Right ventricle myocardium inferior (tissue), 1 donor: Measurements from ENCODE around the gene OR10X1. TPM values are rescaled to one million over a fixed set of nuclear protein-coding genes. Genes with fewer than 3 reads are reported as not detected.

Experiments used
- ATAC-seq: fragments of 200-7000 bp; cut with Tn5 transposase; one replicate; pipeline ENCODE4 v1.9.1; 2020; ENCODE audit warnings: mild to moderate bottlenecking, moderate library complexity
- DNase-seq: peaks from one replicate; pipeline ENCODE4 v3.0.0; 2021; ENCODE audit errors: missing footprints
- intact Hi-C: fragments of 100-400 bp; cut with DNase I; formaldehyde crosslinking; loops from one replicate; pipeline ENCODE4 v1.11.0; 2022
- long read RNA-seq: library from polyadenylated mRNA; unstranded; transcript quantifications from one replicate; pipeline ENCODE4 v2.0.0, GENCODE V29; 2021
- total RNA-seq: library from RNA; stranded (reverse); fragmentation: NEBNext Ultra II Directional; extraction: Animal tissue kit (Norgen Biotek cat#: 25700); gene quantifications from one replicate; pipeline ENCODE4 v1.2.1, GENCODE V29; 2021
- donor health status: DM: no; HTN: yes; CAD: no; lungs with severe emphysema.

OR10X1 gene
- not detected for total RNA-seq
- long read RNA-seq: 0 reads

- intact Hi-C loops: no loop called here
Measured at GRCh38 chr1:158579733-158580132, at the start of gene OR10X1. OR10X1 (minus strand) TSS chr1:158579899; CDS start chr1:158579899, 0 bp downstream.

GRCh38 chr1:158613764-158614163, 34.1 kb upstream of the OR10X1 start:
- ATAC-seq: no peak
- intact Hi-C loops: no loop called here
- DNase-seq: no peak

More at GRCh38 chr1:158579733-158580132, at the start of gene OR10X1:
- ATAC-seq: no peak
- DNase-seq: no peak

GRCh38 chr1:158611916-158612315, 32.2 kb upstream of the OR10X1 start:
- ATAC-seq (no peak), DNase-seq (no peak)
- intact Hi-C loops: no loop called here

GRCh38 chr1:158607296-158607695, 27.6 kb upstream of the OR10X1 start:
- no peak for DNase-seq
- intact Hi-C loops: no loop called here
- no peak for ATAC-seq

GRCh38 chr1:158604968-158605367, 25.3 kb upstream of the OR10X1 start, which contains the start of gene OR10Z1:
OR10Z1 (plus strand) TSS chr1:158605268; CDS start chr1:158606439, 1,171 bp downstream.
- intact Hi-C loops: no loop called here
- no peak for DNase-seq
- ATAC-seq: no peak

- ATAC-seq: no peak
- intact Hi-C loops: no loop called here
Measured at GRCh38 chr1:158600735-158601134, 21.0 kb upstream of the OR10X1 start.

GRCh38 chr1:158586942-158587341, 7.2 kb upstream of the OR10X1 start:
- intact Hi-C loops: no loop called here
- DNase-seq (no peak), ATAC-seq (no peak)

More at GRCh38 chr1:158600735-158601134, 21.0 kb upstream of the OR10X1 start:
- DNase-seq: no peak

DNA sequence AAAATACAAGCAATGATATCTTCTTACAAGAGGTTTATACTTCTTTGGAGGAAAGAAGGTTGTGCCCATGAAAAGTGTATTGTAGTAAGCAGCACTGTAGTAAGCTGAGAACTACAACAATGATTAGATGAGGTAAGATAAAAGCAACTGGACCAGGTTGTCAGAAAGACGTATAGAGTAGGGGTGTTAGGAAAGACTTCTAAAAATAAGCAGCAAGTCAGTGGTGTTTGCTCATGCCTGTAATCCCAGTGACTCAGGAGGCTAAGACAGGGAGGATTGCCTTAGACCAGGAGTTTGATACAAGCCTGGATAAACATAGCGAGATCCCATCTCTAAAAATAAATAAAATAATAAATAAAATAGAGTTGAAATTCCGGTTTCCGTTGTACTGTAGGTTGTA, 4.3 kb upstream of the OR10X1 start:
- no peak for ATAC-seq
- DNase-seq: no peak
- intact Hi-C loops: no loop called here

GRCh38 chr1:158577561-158577960, 2.1 kb downstream of the OR10X1 start:
- no peak for ATAC-seq
- intact Hi-C loops: no loop called here
- no peak for DNase-seq

DNA sequence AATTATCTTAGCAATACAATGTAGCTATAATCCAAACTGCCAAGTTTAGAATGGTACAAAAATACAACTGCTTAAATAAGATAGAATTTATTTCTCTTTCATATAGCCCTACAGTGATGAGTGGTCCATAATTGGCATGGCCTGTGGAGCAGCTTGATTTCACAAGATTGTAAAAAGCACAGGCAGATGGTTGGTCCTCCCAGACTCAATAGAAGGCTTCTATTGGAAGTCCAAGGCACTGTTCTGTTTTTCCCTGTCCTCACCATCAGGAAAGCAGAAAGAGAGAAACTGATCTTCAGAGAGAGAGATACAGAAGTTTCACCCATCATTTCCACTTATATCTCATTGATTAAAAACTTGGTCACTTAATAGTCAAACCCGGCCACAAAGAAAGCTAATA, 7.5 kb downstream of the OR10X1 start:
- ATAC-seq (no peak), DNase-seq (no peak)
- intact Hi-C loops: no loop called here

- intact Hi-C loops: no loop called here
- ATAC-seq (no peak), DNase-seq (no peak)
Measured at GRCh38 chr1:158570480-158570879, 9.2 kb downstream of the OR10X1 start, which contains the start of gene OR6P1. OR6P1 (minus strand) TSS chr1:158570580; CDS start chr1:158563604, 6,976 bp downstream.

DNA sequence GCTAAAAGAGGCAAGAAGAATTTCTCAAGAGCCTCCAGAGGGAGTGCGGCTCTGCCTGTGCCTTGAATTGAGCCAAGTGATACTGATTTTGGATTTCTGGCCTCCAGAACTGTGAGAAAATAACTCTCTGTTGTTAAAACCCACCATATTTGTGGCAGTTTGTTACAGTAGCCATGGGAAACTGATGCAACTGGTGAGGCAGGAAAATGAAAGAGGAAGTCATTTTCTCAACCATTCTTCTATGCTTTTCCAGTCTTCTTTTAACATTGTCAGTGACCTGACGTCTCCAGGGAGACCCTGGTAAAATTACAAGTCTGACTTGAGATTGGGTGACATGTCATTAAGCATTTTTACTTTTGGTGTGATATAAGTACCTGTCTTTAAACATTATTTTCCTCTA, 15.1 kb downstream of the OR10X1 start:
- intact Hi-C loops: no loop called here
- no peak for DNase-seq
- no peak for ATAC-seq

GRCh38 chr1:158563853-158564252, 15.8 kb downstream of the OR10X1 start:
- ATAC-seq (no peak), DNase-seq (no peak)
- intact Hi-C loops: no loop called here

- DNase-seq (no peak), ATAC-seq (no peak)
- intact Hi-C loops: no loop called here
Measured at GRCh38 chr1:158559696-158560095, 20.0 kb downstream of the OR10X1 start.

GRCh38 chr1:158554352-158554751, 25.3 kb downstream of the OR10X1 start, which contains the start of gene OR6Y1:
OR6Y1 (minus strand) TSS chr1:158554405; CDS start chr1:158548105, 6,300 bp downstream.
- DNase-seq (no peak), ATAC-seq (no peak)
- intact Hi-C loops: no loop called here

DNA sequence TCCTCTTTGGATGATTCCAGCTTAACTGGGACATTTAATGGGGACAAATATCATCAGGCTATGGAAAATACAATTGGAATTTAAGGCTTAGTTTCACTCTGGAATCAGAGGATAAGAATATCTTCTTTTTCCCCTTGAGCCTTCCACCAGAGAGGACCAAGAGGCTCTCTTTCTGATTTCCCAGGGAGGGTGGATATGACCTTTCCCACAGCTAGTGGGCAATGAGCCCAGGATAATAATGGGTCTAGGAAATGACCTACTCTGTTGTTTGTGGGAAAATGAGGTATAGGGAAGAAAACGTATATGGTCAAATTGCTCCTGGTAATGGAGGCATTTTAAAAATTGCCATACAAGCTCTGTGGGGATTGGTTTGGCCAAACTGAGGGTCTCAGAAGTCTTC, 27.4 kb downstream of the OR10X1 start:
- ATAC-seq (no peak), DNase-seq (no peak)
- intact Hi-C loops: no loop called here

- no peak for ATAC-seq
- intact Hi-C loops: no loop called here
- no peak for DNase-seq
Measured at GRCh38 chr1:158547533-158547932, 32.2 kb downstream of the OR10X1 start.

DNA sequence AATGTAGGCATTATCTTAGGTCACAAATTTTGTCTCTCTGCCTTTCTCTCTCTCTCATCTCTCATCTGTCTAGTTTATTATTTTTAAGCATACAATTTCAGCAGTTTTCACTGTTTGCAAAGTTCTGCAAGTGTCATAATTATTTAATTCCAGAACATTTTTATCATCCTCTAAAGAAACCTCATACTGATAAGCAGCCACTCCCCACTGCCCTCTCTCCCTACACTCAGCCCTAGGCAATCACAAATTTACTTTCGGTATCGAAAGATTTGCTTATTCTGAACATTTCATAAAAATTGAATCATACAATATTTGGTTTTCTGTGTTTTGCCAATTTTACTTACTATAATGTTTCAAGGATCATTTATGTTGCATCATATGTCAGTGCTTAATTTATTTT, 42.1 kb downstream of the OR10X1 start:
- intact Hi-C loops: no loop called here
- no peak for DNase-seq
- ATAC-seq: no peak

DNA sequence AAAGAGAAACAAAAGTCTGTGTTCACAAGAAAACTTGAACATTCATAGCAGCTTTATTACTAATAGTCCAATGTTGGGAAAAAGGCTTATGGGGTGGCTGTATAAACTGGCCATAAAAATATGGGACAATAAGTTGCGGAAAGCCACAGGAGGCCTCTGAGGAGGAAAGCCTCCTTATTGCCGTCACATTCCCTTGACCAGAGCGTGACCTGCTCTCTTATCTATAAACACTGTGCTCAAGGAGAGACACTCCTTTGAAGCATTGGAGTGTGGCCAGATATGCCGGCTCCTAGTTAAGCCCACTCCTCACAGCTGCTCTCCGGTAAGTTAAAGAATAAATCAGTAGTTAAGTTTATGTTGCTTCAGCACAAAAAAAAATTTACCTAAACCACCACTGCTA, 45.2 kb downstream of the OR10X1 start:
- no peak for DNase-seq
- ATAC-seq: no peak
- intact Hi-C loops: no loop called here
